Measurements from ENCODE around the gene SLC25A17. TPM values are rescaled to one million over a fixed set of nuclear protein-coding genes. Genes with fewer than 3 reads are reported as not detected.

The SLC25A17 gene
- total RNA-seq, 1 donor from 2014 or later: 30.1 TPM

GRCh38 chr22:40732999-40733292, 86.2 kb downstream of the SLC25A17 start:
- Mint-ChIP-seq H3K27ac (peak overlapping the region; percentile 97), H3K9me3 (no peaks in the 10 kb centered on the region), H3K4me3 (no peak overlapping the region), H3K4me1 (peaks cover 41% of the 10 kb centered on the region), H3K36me3 (no peaks in the 10 kb centered on the region), H3K27me3 (ENCODE audit: low read depth) (no peaks in the 10 kb centered on the region)
- TF ChIP-seq CTCF (IDR thresholded peaks at IDR 0.05; ENCODE audit: unreplicated experiment): no peak
- no peak for DNase-seq (ENCODE audit: low spot score in 2 of 2, unreplicated experiment in 2 of 2)

- H3K9me3 Mint-ChIP-seq: no peaks in the 10 kb centered on the region
- H3K27me3 Mint-ChIP-seq (ENCODE audit: low read depth): no peaks in the 10 kb centered on the region
- peak overlapping the region; percentile 90 for H3K27ac Mint-ChIP-seq
- no peak for TF ChIP-seq CTCF (IDR thresholded peaks at IDR 0.05; ENCODE audit: unreplicated experiment)
- H3K4me3 Mint-ChIP-seq: no peak overlapping the region
- H3K36me3 Mint-ChIP-seq: no peaks in the 10 kb centered on the region
- DNase-seq (ENCODE audit: low spot score in 2 of 2, unreplicated experiment in 2 of 2): no peak
- H3K4me1 Mint-ChIP-seq: peaks cover 47% of the 10 kb centered on the region
Measured at GRCh38 chr22:40729284-40729683, 89.9 kb downstream of the SLC25A17 start.

GRCh38 chr22:40728731-40729189, 90.4 kb downstream of the SLC25A17 start:
- Mint-ChIP-seq H3K36me3 (no peaks in the 10 kb centered on the region), H3K4me3 (no peak overlapping the region), H3K4me1 (peaks cover 46% of the 10 kb centered on the region), H3K27ac (peak overlapping the region; percentile 90), H3K27me3 (ENCODE audit: low read depth) (no peaks in the 10 kb centered on the region), H3K9me3 (no peaks in the 10 kb centered on the region)
- no peak for TF ChIP-seq CTCF (IDR thresholded peaks at IDR 0.05; ENCODE audit: unreplicated experiment)
- peak in 1 of 2 experiments; percentile 52 for DNase-seq (ENCODE audit: low spot score in 2 of 2, unreplicated experiment in 2 of 2)

GRCh38 chr22:40727964-40728615, 91.1 kb downstream of the SLC25A17 start:
- TF ChIP-seq CTCF (IDR thresholded peaks at IDR 0.05; ENCODE audit: unreplicated experiment): no peak
- H3K27me3 Mint-ChIP-seq (ENCODE audit: low read depth): no peaks in the 10 kb centered on the region
- H3K36me3 Mint-ChIP-seq: no peaks in the 10 kb centered on the region
- H3K9me3 Mint-ChIP-seq: no peaks in the 10 kb centered on the region
- peak overlapping the region; percentile 90 for H3K27ac Mint-ChIP-seq
- peaks cover 50% of the 10 kb centered on the region for H3K4me1 Mint-ChIP-seq
- no peak for DNase-seq (ENCODE audit: low spot score in 2 of 2, unreplicated experiment in 2 of 2)
- H3K4me3 Mint-ChIP-seq: no peak overlapping the region

GRCh38 chr22:40727070-40727963, 91.8 kb downstream of the SLC25A17 start:
- DNase-seq (ENCODE audit: low spot score in 2 of 2, unreplicated experiment in 2 of 2): no peak
- TF ChIP-seq CTCF (IDR thresholded peaks at IDR 0.05; ENCODE audit: unreplicated experiment): no peak
- Mint-ChIP-seq H3K9me3 (no peaks in the 10 kb centered on the region), H3K27me3 (ENCODE audit: low read depth) (no peaks in the 10 kb centered on the region), H3K27ac (peak overlapping the region; percentile 82), H3K4me3 (no peak overlapping the region), H3K4me1 (peaks cover 46% of the 10 kb centered on the region), H3K36me3 (no peaks in the 10 kb centered on the region)
